ENCODE data around the gene LSS.
"Not testable (repeated sequence)": the region's sequence is repeated elsewhere in the genome, so short reads cannot be mapped to it uniquely, and the experiment has no call there.

Gene LSS

GRCh38 chr21:46244602-46245001 lies 16.0 kb upstream of the LSS start:
- Histone ChIP-seq H3K27me3 (ENCODE audit: insufficient read depth, low read length, poor library complexity, severe bottlenecking) (no peaks in the 10 kb centered on the region), H3K4me1 (ENCODE audit: insufficient read depth, low read length, poor library complexity, severe bottlenecking) (peaks cover 8% of the 10 kb centered on the region), H3F3A (ENCODE audit: low read depth) (no peaks in the 10 kb centered on the region), H3K4me3 (ENCODE audit: low read length, poor library complexity, severe bottlenecking) (no peak overlapping the region), H4K20me1 (ENCODE audit: insufficient read depth, low read length, poor library complexity, severe bottlenecking) (no peaks in the 10 kb centered on the region), H2AFZ (ENCODE audit: low read length) (no peak overlapping the region), H3K4me2 (ENCODE audit: low read depth, low read length, poor library complexity, severe bottlenecking) (no peak overlapping the region), H3K9me2 (replicated peaks; ENCODE audit: low read depth, low read length) (no peaks in the 10 kb centered on the region), H3K9ac (ENCODE audit: low read depth, low read length, poor library complexity, severe bottlenecking) (no peak overlapping the region), H3K9me3 (ENCODE audit: insufficient read depth, low read depth, low read length) (no peaks in the 10 kb centered on the region), H3K36me3 (ENCODE audit: insufficient read depth, low read length) (peaks cover 85% of the 10 kb centered on the region; the same call in 1 of the 2 replicates), H3K79me2 (ENCODE audit: insufficient read depth, low read length) (no peaks in the 10 kb centered on the region)
- no peak for TF ChIP-seq EZH2phosphoT487 (IDR thresholded peaks at IDR 0.05; ENCODE audit: borderline replicate concordance)
- no peak for TF ChIP-seq CTCF (conservative IDR thresholded peaks at IDR 0.05; ENCODE audit: low read length)

- TF ChIP-seq CTCF (conservative IDR thresholded peaks at IDR 0.05; ENCODE audit: low read length): no peak
- no peak for TF ChIP-seq EZH2phosphoT487 (IDR thresholded peaks at IDR 0.05; ENCODE audit: borderline replicate concordance)
- peaks cover 8% of the 10 kb centered on the region for H3K4me1 ChIP-seq (ENCODE audit: insufficient read depth, low read length, poor library complexity, severe bottlenecking)
- no peaks in the 10 kb centered on the region for H4K20me1 ChIP-seq (ENCODE audit: insufficient read depth, low read length, poor library complexity, severe bottlenecking)
- H3K9me3 ChIP-seq (ENCODE audit: insufficient read depth, low read depth, low read length): no peaks in the 10 kb centered on the region
- H3K4me3 ChIP-seq (ENCODE audit: low read length, poor library complexity, severe bottlenecking): no peak overlapping the region
- H3K79me2 ChIP-seq (ENCODE audit: insufficient read depth, low read length): no peaks in the 10 kb centered on the region
- peaks cover 86% of the 10 kb centered on the region; the same call in 1 of the 2 replicates for H3K36me3 ChIP-seq (ENCODE audit: insufficient read depth, low read length)
- H2AFZ ChIP-seq (ENCODE audit: low read length): no peak overlapping the region
- no peaks in the 10 kb centered on the region for H3K27me3 ChIP-seq (ENCODE audit: insufficient read depth, low read length, poor library complexity, severe bottlenecking)
- peak overlapping the region; percentile 29 for H3K9ac ChIP-seq (ENCODE audit: low read depth, low read length, poor library complexity, severe bottlenecking)
- H3K4me2 ChIP-seq (ENCODE audit: low read depth, low read length, poor library complexity, severe bottlenecking): no peak overlapping the region
- H3F3A ChIP-seq (ENCODE audit: low read depth): no peaks in the 10 kb centered on the region
- H3K9me2 ChIP-seq (replicated peaks; ENCODE audit: low read depth, low read length): no peaks in the 10 kb centered on the region
These were observed 15.4 kb upstream of the LSS start for GRCh38 chr21:46243960-46244361.

- TF ChIP-seq CTCF (conservative IDR thresholded peaks at IDR 0.05; ENCODE audit: low read length) (no peak), EZH2phosphoT487 (IDR thresholded peaks at IDR 0.05; ENCODE audit: borderline replicate concordance) (no peak)
- H3F3A ChIP-seq (ENCODE audit: low read depth): no peaks in the 10 kb centered on the region
- no peaks in the 10 kb centered on the region for H3K9me3 ChIP-seq (ENCODE audit: insufficient read depth, low read depth, low read length)
- no peak overlapping the region for H3K4me2 ChIP-seq (ENCODE audit: low read depth, low read length, poor library complexity, severe bottlenecking)
- H3K4me3 ChIP-seq (ENCODE audit: low read length, poor library complexity, severe bottlenecking): no peak overlapping the region
- no peaks in the 10 kb centered on the region for H3K9me2 ChIP-seq (replicated peaks; ENCODE audit: low read depth, low read length)
- H3K79me2 ChIP-seq (ENCODE audit: insufficient read depth, low read length): no peaks in the 10 kb centered on the region
- no peaks in the 10 kb centered on the region for H3K27me3 ChIP-seq (ENCODE audit: insufficient read depth, low read length, poor library complexity, severe bottlenecking)
- H3K9ac ChIP-seq (ENCODE audit: low read depth, low read length, poor library complexity, severe bottlenecking): peak overlapping the region; percentile 29
- H4K20me1 ChIP-seq (ENCODE audit: insufficient read depth, low read length, poor library complexity, severe bottlenecking): no peaks in the 10 kb centered on the region
- no peak overlapping the region for H2AFZ ChIP-seq (ENCODE audit: low read length)
- H3K36me3 ChIP-seq (ENCODE audit: insufficient read depth, low read length): peaks cover 86% of the 10 kb centered on the region; the same call in 1 of the 2 replicates
- peaks cover 8% of the 10 kb centered on the region for H3K4me1 ChIP-seq (ENCODE audit: insufficient read depth, low read length, poor library complexity, severe bottlenecking)
These were observed 14.8 kb upstream of the LSS start for GRCh38 chr21:46243325-46243724.

GRCh38 chr21:46241577-46241976 lies 13.0 kb upstream of the LSS start:
- not testable (repeated sequence) for H3K9me2 ChIP-seq (replicated peaks; ENCODE audit: low read depth, low read length); H3K9ac ChIP-seq (ENCODE audit: low read depth, low read length, poor library complexity, severe bottlenecking); H3K4me1 ChIP-seq (ENCODE audit: insufficient read depth, low read length, poor library complexity, severe bottlenecking); H3K79me2 ChIP-seq (ENCODE audit: insufficient read depth, low read length); H3K9me3 ChIP-seq (ENCODE audit: insufficient read depth, low read depth, low read length); H3K4me3 ChIP-seq (ENCODE audit: low read length, poor library complexity, severe bottlenecking); H3K4me2 ChIP-seq (ENCODE audit: low read depth, low read length, poor library complexity, severe bottlenecking); H3K27me3 ChIP-seq (ENCODE audit: insufficient read depth, low read length, poor library complexity, severe bottlenecking); H3F3A ChIP-seq (ENCODE audit: low read depth); H2AFZ ChIP-seq (ENCODE audit: low read length); H4K20me1 ChIP-seq (ENCODE audit: insufficient read depth, low read length, poor library complexity, severe bottlenecking)
- H3K36me3 ChIP-seq (ENCODE audit: insufficient read depth, low read length): peaks cover 79% of the 10 kb centered on the region; the same call in 1 of the 2 replicates
